ENCODE results near the gene FOXN3. TPM values are rescaled to one million over a fixed set of nuclear protein-coding genes. Genes with fewer than 3 reads are reported as not detected.
"Not testable (repeated sequence)": the region's sequence is repeated elsewhere in the genome, so short reads cannot be mapped to it uniquely, and the experiment has no call there.

The FOXN3 gene
- total RNA-seq, 2 experiments from 2014 or later: 80.1 to 82.4 TPM

DNA sequence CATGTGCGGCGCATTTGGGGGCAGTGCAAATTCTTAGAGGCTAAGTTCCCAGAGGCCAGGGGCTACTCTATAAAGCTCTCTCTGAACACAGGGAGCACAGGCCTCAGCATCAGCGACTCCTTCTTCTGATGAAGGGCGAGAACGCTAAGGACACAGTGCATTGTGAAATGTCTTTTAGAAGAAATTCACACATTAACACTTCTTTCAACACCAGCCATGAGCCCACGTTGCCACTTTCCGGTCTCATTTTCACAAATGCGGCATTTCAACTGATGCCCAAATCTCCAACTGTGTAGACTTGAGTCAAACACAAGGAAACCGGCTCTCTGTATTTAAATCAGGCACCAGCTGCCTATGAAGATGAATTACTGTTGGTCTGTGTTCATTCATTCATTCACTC, 162.0 kb downstream of the FOXN3 start:
- DNase-seq: no peak
- no peak overlapping the region for H3K27ac Mint-ChIP-seq
- peaks cover 35% of the 10 kb centered on the region for H3K4me1 Mint-ChIP-seq
- H3K9me3 Mint-ChIP-seq: peaks cover 5% of the 10 kb centered on the region
- peaks cover 66% of the 10 kb centered on the region for H3K36me3 Mint-ChIP-seq
- H3K4me3 Mint-ChIP-seq: no peak overlapping the region
- H3K27me3 Mint-ChIP-seq: no peaks in the 10 kb centered on the region

DNA sequence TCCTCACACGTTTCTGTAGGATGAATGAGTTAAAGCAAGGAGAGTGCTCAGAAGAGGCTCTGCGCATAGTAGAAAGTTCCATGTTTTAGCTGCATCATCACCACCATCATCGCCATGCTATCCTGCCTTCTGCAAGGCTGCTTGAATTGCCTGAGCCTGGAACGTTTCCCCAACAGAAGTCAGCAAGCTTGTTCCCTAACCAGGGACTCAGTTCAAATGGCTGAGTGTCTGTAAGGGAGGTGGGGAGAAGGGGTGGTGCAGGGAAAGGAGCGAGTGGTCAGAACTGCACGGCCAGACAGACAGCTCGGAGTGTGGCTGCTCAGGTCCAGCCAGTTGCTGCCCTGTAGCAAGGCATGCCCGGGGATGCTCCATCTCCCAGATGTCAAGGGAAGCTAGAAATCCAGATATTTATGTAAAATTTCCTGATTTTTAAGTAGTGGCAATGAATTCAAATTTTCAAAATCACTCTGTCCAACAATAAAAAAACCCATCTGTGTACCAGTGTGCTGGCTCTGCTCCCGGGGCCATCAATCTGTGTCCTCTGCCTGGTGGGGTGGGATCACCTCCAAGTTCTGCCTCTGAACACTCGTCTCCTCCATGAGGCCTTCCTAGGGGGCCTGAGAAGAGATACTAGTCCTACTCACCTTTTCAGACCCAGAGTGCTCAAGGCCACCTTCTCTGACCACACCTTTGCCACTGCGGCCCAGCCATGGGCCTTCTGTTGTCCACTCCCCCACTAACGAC, 162.7 kb downstream of the FOXN3 start:
- Mint-ChIP-seq H3K27me3 (no peaks in the 10 kb centered on the region), H3K27ac (no peak overlapping the region), H3K9me3 (peaks cover 5% of the 10 kb centered on the region), H3K4me1 (peaks cover 36% of the 10 kb centered on the region), H3K36me3 (peaks cover 68% of the 10 kb centered on the region), H3K4me3 (no peak overlapping the region)
- no peak for DNase-seq

- peaks cover 61% of the 10 kb centered on the region for H3K36me3 Mint-ChIP-seq
- H3K4me1 Mint-ChIP-seq: peaks cover 30% of the 10 kb centered on the region
- no peak overlapping the region for H3K27ac Mint-ChIP-seq
- H3K27me3 Mint-ChIP-seq: no peaks in the 10 kb centered on the region
- H3K4me3 Mint-ChIP-seq: no peak overlapping the region
- H3K9me3 Mint-ChIP-seq: peaks cover 5% of the 10 kb centered on the region
- no peak for DNase-seq
Measured at GRCh38 chr14:89252887-89253532, 164.0 kb downstream of the FOXN3 start.

GRCh38 chr14:89251061-89251460, 166.0 kb downstream of the FOXN3 start:
- Mint-ChIP-seq H3K4me3 (no peak overlapping the region), H3K27ac (no peak overlapping the region), H3K36me3 (peaks cover 57% of the 10 kb centered on the region), H3K4me1 (peaks cover 39% of the 10 kb centered on the region), H3K9me3 (peaks cover 7% of the 10 kb centered on the region), H3K27me3 (no peaks in the 10 kb centered on the region)
- DNase-seq: no peak

- H3K27me3 Mint-ChIP-seq, H3K4me3 Mint-ChIP-seq, DNase-seq, H3K9me3 Mint-ChIP-seq: not testable (repeated sequence)
- Mint-ChIP-seq H3K27ac (peak overlapping the region; percentile 47), H3K4me1 (peaks cover 37% of the 10 kb centered on the region), H3K36me3 (peaks cover 56% of the 10 kb centered on the region)
Measured at GRCh38 chr14:89250655-89250975, 166.4 kb downstream of the FOXN3 start.

DNA sequence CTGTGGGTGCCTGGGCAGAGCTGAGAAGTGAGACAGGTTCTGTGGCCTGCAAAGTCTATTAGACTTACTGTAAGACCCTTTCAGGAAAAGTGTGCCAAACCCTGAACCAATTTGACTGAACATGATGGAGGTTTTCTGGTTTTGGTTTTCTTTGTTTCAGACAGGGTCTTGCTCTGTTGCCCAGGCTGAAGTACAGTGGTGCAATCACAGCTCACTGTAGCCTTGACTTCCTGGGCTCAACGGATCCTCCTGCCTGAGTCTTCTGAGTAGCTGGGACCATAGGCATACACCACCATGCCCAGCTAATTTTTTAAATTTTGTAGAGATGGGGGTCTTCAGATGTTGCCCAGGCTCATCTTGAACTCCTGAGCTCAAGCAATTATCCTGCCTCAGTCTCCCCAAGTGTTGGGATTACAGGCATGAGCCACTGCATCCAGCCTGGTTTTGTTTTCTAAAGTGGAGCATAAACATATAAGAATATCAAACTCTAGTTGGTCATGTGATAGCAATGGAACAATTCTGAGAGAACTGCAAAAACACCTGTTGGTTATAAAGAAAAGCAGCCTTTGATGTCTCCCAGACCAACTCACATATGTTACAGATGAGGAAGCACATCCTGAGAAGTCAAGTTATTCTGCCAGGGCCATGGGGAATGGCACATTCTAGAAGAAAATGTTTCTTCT, 166.9 kb downstream of the FOXN3 start:
- H3K27ac Mint-ChIP-seq: no peak overlapping the region
- H3K9me3 Mint-ChIP-seq: peaks cover 7% of the 10 kb centered on the region
- H3K4me1 Mint-ChIP-seq: peaks cover 38% of the 10 kb centered on the region
- no peak for DNase-seq
- no peaks in the 10 kb centered on the region for H3K27me3 Mint-ChIP-seq
- H3K4me3 Mint-ChIP-seq: no peak overlapping the region
- peaks cover 56% of the 10 kb centered on the region for H3K36me3 Mint-ChIP-seq

DNA sequence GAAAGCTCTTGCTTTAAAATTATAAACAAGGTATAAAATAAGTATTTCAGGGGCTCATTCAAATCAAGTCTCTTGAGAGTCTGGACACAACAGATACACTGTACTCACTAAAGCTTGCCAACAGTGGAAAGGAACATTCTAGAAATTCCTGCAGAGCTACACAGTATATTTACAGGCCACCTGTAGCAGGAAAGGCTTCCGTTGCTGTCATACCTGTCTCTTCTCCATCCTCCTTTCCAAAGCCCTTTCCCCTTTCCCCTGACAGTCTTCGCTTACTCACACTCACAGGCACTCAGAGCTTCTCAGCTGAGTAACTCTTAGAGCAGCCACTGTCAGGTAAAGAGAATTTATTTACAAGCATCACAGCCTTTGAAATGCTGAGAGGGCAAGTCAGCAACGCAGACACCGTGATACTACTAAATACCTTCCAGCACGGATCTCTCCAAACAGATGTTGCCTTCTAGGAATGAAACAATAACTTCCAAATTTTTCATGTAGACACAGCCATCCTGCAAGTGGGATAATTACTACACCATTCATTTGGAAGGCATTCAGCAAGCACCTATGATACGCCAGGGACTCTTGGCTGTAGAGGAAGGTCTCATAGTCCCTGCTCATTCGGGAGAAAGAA, 167.9 kb downstream of the FOXN3 start:
- DNase-seq: no peak
- H3K4me1 Mint-ChIP-seq: peaks cover 48% of the 10 kb centered on the region
- H3K27me3 Mint-ChIP-seq: no peaks in the 10 kb centered on the region
- peaks cover 7% of the 10 kb centered on the region for H3K9me3 Mint-ChIP-seq
- peaks cover 60% of the 10 kb centered on the region for H3K36me3 Mint-ChIP-seq
- no peak overlapping the region for H3K4me3 Mint-ChIP-seq
- no peak overlapping the region for H3K27ac Mint-ChIP-seq

DNA sequence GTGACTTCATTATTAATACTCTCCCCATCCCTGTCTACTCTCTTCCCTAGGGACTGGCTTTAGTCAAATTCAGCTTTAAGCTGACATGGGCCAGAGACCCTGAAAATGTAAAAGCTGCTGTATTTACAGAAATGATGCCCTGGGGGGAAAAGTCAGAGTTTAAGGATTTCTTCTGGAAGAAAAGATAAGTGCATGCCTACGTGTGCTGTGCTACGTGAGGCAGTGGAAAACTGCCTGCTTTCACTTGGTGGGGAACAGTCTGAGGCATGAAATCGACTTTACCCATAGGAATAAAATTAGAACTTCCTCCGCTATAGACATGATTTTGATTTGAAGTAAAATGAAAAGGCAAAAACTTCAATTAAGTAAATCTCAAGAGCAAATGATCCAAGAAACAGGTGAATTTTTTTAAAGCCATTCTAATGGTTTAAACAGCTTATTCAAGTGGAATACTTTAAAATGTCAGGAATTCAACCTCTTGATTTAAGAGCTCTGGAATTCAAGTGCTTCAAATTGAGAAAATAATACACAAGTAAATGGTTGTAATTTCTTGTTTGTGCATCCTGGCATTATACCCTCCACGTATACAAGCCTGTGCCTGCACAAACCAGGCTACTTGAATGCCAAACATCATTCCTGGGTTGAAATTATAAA, 168.5 kb downstream of the FOXN3 start:
- DNase-seq: no peak
- Mint-ChIP-seq H3K27me3 (no peaks in the 10 kb centered on the region), H3K4me1 (peaks cover 54% of the 10 kb centered on the region), H3K27ac (no peak overlapping the region), H3K36me3 (peaks cover 53% of the 10 kb centered on the region), H3K4me3 (no peak overlapping the region), H3K9me3 (peaks cover 7% of the 10 kb centered on the region)

- Mint-ChIP-seq H3K27me3 (no peaks in the 10 kb centered on the region), H3K9me3 (peaks cover 7% of the 10 kb centered on the region), H3K27ac (peak overlapping the region; percentile 25), H3K36me3 (peaks cover 45% of the 10 kb centered on the region), H3K4me1 (peaks cover 55% of the 10 kb centered on the region), H3K4me3 (no peak overlapping the region)
- DNase-seq: no peak
Measured at GRCh38 chr14:89247457-89248122, 169.4 kb downstream of the FOXN3 start.

DNA sequence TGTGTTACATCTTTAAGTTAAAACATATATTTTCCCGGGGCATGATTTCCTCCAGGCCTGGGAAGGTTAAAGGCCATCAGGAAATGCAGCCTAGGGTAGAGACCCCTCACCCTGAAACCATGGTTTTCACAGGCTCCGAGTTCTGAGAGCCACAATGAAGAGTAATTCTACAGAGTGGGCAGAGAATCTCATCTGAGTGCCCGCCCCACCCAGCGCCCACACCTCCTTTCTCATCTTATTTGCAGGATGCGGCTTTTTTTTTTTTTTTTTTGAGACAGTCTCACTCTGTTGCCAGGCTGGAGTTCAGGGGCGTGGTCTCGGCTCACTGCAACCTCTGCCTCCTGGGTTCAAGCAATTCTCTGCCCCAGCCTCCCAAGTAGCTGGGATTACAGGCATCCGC, 170.7 kb downstream of the FOXN3 start:
- no peak for DNase-seq
- no peak overlapping the region for H3K4me3 Mint-ChIP-seq
- H3K4me1 Mint-ChIP-seq: peaks cover 65% of the 10 kb centered on the region
- H3K9me3 Mint-ChIP-seq: peaks cover 7% of the 10 kb centered on the region
- H3K36me3 Mint-ChIP-seq: peaks cover 41% of the 10 kb centered on the region
- no peaks in the 10 kb centered on the region for H3K27me3 Mint-ChIP-seq
- H3K27ac Mint-ChIP-seq: no peak overlapping the region

- DNase-seq: no peak
- Mint-ChIP-seq H3K4me1 (peaks cover 67% of the 10 kb centered on the region), H3K36me3 (peaks cover 41% of the 10 kb centered on the region), H3K27me3 (no peaks in the 10 kb centered on the region), H3K4me3 (no peak overlapping the region), H3K9me3 (peaks cover 6% of the 10 kb centered on the region), H3K27ac (no peak overlapping the region)
Measured at GRCh38 chr14:89245802-89246201, 171.2 kb downstream of the FOXN3 start.

DNA sequence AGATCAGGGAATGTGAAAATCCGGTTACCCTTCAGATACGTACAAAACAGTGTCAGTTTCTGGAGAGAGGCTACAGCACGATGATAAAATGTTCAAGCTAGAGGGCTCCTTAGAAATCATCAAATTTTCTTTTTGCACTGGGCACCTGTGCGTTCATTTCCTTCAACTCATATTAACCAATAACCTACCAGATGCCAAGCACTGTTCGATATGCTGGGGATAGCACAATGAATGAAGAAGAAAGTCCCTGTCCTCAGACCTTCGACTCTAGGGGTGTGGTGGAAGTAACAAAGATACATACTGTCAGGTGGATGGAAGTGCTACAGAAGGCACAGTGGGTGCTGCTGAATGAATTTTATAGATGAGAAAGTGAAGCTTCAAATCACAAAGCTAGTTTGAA, 172.3 kb downstream of the FOXN3 start:
- Mint-ChIP-seq H3K4me3 (no peak overlapping the region), H3K27ac (no peak overlapping the region), H3K36me3 (peaks cover 40% of the 10 kb centered on the region), H3K27me3 (no peaks in the 10 kb centered on the region), H3K9me3 (peaks cover 2% of the 10 kb centered on the region), H3K4me1 (peaks cover 69% of the 10 kb centered on the region)
- DNase-seq: no peak

- Mint-ChIP-seq H3K4me3 (no peak overlapping the region), H3K4me1 (peaks cover 71% of the 10 kb centered on the region), H3K27ac (no peak overlapping the region), H3K36me3 (peaks cover 42% of the 10 kb centered on the region), H3K27me3 (no peaks in the 10 kb centered on the region), H3K9me3 (peaks cover 2% of the 10 kb centered on the region)
- no peak for DNase-seq
Measured at GRCh38 chr14:89243741-89244140, 173.3 kb downstream of the FOXN3 start.

DNA sequence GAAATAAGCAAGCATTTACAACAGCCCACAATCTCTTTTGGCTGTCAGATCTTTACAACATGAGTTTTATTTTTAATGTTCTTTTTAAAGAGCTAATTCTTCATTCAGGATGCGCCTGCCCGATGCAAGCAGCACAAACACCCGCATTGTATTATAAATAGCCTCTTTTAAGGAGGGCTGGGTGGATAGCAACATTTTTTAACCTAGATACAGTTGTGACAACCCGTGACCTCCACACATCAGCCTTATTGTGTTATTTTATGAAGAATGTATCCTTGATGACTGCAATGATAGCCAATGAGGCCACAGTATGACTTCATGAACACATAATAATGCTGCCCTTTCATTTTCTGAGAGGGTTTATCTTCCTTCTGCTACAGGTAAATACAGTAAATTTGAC, 173.7 kb downstream of the FOXN3 start:
- peaks cover 2% of the 10 kb centered on the region for H3K9me3 Mint-ChIP-seq
- H3K4me1 Mint-ChIP-seq: peaks cover 72% of the 10 kb centered on the region
- no peak for DNase-seq
- no peak overlapping the region for H3K27ac Mint-ChIP-seq
- H3K4me3 Mint-ChIP-seq: no peak overlapping the region
- H3K36me3 Mint-ChIP-seq: peaks cover 43% of the 10 kb centered on the region
- no peaks in the 10 kb centered on the region for H3K27me3 Mint-ChIP-seq
